BLaER1 treated with 17β-estradiol and CSF1 and Interleukin-3, amounts not matched to agents 10 nM and 100 nM (cell line): ENCODE measurements around the gene UBE4B.
"Not testable (repeated sequence)": the region's sequence is repeated elsewhere in the genome, so short reads cannot be mapped to it uniquely, and the experiment has no call there.

Experiments used
- H3K27ac ChIP-seq, 11 experiments: shearing (Covaris generic); formaldehyde crosslinking; 2 replicates each; pipeline ENCODE4 v1.8.1; 2022
- H3K27me3 ChIP-seq, 11 experiments: shearing (Covaris generic); formaldehyde crosslinking; 2 replicates each; pipeline ENCODE4 v1.8.1; 2022
- H3K36me3 ChIP-seq, 11 experiments: shearing (Covaris generic); formaldehyde crosslinking; 2 replicates each; pipeline ENCODE4 v1.8.1; 2022
- H3K4me1 ChIP-seq, 10 experiments: shearing (Covaris generic); formaldehyde crosslinking; 2 replicates each; pipeline ENCODE4 v1.8.1; 2022
- H3K4me2 ChIP-seq, 11 experiments: shearing (Covaris generic); formaldehyde crosslinking; 2 replicates each; pipeline ENCODE4 v1.8.1; 2022
- H3K4me3 ChIP-seq, 10 experiments: shearing (Covaris generic); formaldehyde crosslinking; 2 replicates each; pipeline ENCODE4 v1.8.1; 2022
- H3K9ac ChIP-seq, 11 experiments: shearing (Covaris generic); formaldehyde crosslinking; 2 replicates each; pipeline ENCODE4 v1.8.1; 2022
- H3K9me3 ChIP-seq, 11 experiments: shearing (Covaris generic); formaldehyde crosslinking; replicated peaks in 1 of 11; 2 replicates each; pipeline ENCODE4 v1.8.1; 2022
- H4K20me1 ChIP-seq, 11 experiments: shearing (Covaris generic); formaldehyde crosslinking; 2 replicates each; pipeline ENCODE4 v1.8.1; 2022
- Cebpa-rat ChIP-seq, 11 experiments: shearing (Covaris generic); IDR thresholded peaks; 2 replicates each; pipeline ENCODE4 v1.8.1; 2022

UBE4B gene

GRCh38 chr1:10022656-10023055 lies 10.1 kb upstream of the UBE4B start:
- no peak for TF ChIP-seq Cebpa-rat (IDR thresholded peaks at IDR 0.05)
- Histone ChIP-seq H3K9me3 (peaks cover 0 to 7% (median 3%) of the 10 kb centered on the region in 11 experiments; a peak in 4 of 22 replicates), H3K4me3 (no peak overlapping the region), H3K9ac (no peak overlapping the region), H3K36me3 (no peaks in the 10 kb centered on the region), H3K4me2 (no peak overlapping the region), H3K27ac (no peak overlapping the region), H3K27me3 (no peaks in the 10 kb centered on the region), H4K20me1 (no peaks in the 10 kb centered on the region), H3K4me1 (peaks cover 0 to 10% (median 0%) of the 10 kb centered on the region in 10 experiments; a peak in 8 of 20 replicates)

GRCh38 chr1:10025354-10025753 lies 7.4 kb upstream of the UBE4B start:
- Histone ChIP-seq H3K4me2 (no peak overlapping the region), H3K27me3 (no peaks in the 10 kb centered on the region), H3K9ac (no peak overlapping the region), H3K9me3 (peaks cover 0 to 7% (median 3%) of the 10 kb centered on the region in 11 experiments; a peak in 4 of 22 replicates), H3K36me3 (no peaks in the 10 kb centered on the region), H3K4me1 (peaks cover 0 to 16% (median 0%) of the 10 kb centered on the region in 10 experiments; a peak in 8 of 20 replicates), H3K4me3 (no peak overlapping the region), H4K20me1 (no peaks in the 10 kb centered on the region), H3K27ac (no peak overlapping the region)
- TF ChIP-seq Cebpa-rat (IDR thresholded peaks at IDR 0.05) = no peak

- Histone ChIP-seq H3K4me2 (peak overlapping the region in 2 of 11 experiments; percentile 38 to 42; a peak in 2 of 22 replicates), H3K4me1 (peaks cover 0 to 16% (median 3%) of the 10 kb centered on the region in 10 experiments; a peak in 14 of 20 replicates), H3K27ac (no peak overlapping the region), H3K9ac (no peak overlapping the region), H3K4me3 (no peak overlapping the region), H3K27me3 (no peaks in the 10 kb centered on the region), H3K9me3 (peaks cover 0 to 7% (median 3%) of the 10 kb centered on the region in 11 experiments; a peak in 4 of 22 replicates), H4K20me1 (no peaks in the 10 kb centered on the region), H3K36me3 (no peaks in the 10 kb centered on the region)
- no peak for TF ChIP-seq Cebpa-rat (IDR thresholded peaks at IDR 0.05)
Measured at GRCh38 chr1:10027027-10027426, 5.7 kb upstream of the UBE4B start.

GRCh38 chr1:10028956-10029500 lies 3.7 kb upstream of the UBE4B start:
- not testable (repeated sequence) for H3K9ac ChIP-seq, H3K4me3 ChIP-seq, H4K20me1 ChIP-seq, H3K36me3 ChIP-seq, H3K27me3 ChIP-seq, H3K27ac ChIP-seq, H3K9me3 ChIP-seq
- peaks cover 4 to 18% (median 8%) of the 10 kb centered on the region in 10 experiments; a peak in 18 of 20 replicates for H3K4me1 ChIP-seq
- peak overlapping the region in 1 of 11 experiments; percentile 16; a peak in 1 of 22 replicates for H3K4me2 ChIP-seq

GRCh38 chr1:10031461-10031860 lies 1.3 kb upstream of the UBE4B start:
- no peaks in the 10 kb centered on the region for H3K27me3 ChIP-seq
- H4K20me1 ChIP-seq = peaks cover 0 to 19% (median 6%) of the 10 kb centered on the region in 11 experiments; a peak in 11 of 22 replicates
- no peak for TF ChIP-seq Cebpa-rat (IDR thresholded peaks at IDR 0.05)
- no peak overlapping the region for H3K27ac ChIP-seq
- H3K9ac ChIP-seq = no peak overlapping the region
- peaks cover 2 to 8% (median 4%) of the 10 kb centered on the region in 11 experiments; a peak in 16 of 22 replicates for H3K36me3 ChIP-seq
- peaks cover 13 to 36% (median 22%) of the 10 kb centered on the region in 10 experiments for H3K4me1 ChIP-seq
- H3K4me2 ChIP-seq = no peak overlapping the region
- no peak overlapping the region for H3K4me3 ChIP-seq
- no peaks in the 10 kb centered on the region for H3K9me3 ChIP-seq

- Histone ChIP-seq H3K4me1 (peaks cover 7 to 25% (median 21%) of the 10 kb centered on the region in 10 experiments; a peak in 19 of 20 replicates), H3K27ac (peak overlapping the region; percentile 77 to 98 (median 91)), H3K9ac (peak overlapping the region; percentile 87 to 97 (median 92)), H3K4me3 (peak overlapping the region; percentile 73 to 97 (median 92)), H3K9me3 (no peaks in the 10 kb centered on the region), H3K4me2 (peak overlapping the region; percentile 81 to 96 (median 92)), H3K27me3 (no peaks in the 10 kb centered on the region), H3K36me3 (peaks cover 21 to 28% (median 24%) of the 10 kb centered on the region in 11 experiments; a peak in 21 of 22 replicates), H4K20me1 (peaks cover 0 to 36% (median 20%) of the 10 kb centered on the region in 11 experiments; a peak in 15 of 22 replicates)
- TF ChIP-seq Cebpa-rat (IDR thresholded peaks at IDR 0.05) = no peak
Measured at GRCh38 chr1:10033359-10033845, 644 bp downstream of the UBE4B start.

GRCh38 chr1:10042746-10043145 lies 10.0 kb downstream of the UBE4B start:
- Histone ChIP-seq H3K9me3 (no peaks in the 10 kb centered on the region), H3K4me1 (peaks cover 0 to 16% (median 12%) of the 10 kb centered on the region in 10 experiments; a peak in 10 of 20 replicates), H3K9ac (no peak overlapping the region), H3K27me3 (no peaks in the 10 kb centered on the region), H3K27ac (no peak overlapping the region), H3K4me3 (no peak overlapping the region), H3K36me3 (peaks cover 38 to 87% (median 76%) of the 10 kb centered on the region in 11 experiments), H4K20me1 (peaks cover 0 to 100% (median 94%) of the 10 kb centered on the region in 11 experiments; a peak in 18 of 22 replicates), H3K4me2 (no peak overlapping the region)
- TF ChIP-seq Cebpa-rat (IDR thresholded peaks at IDR 0.05) = no peak

GRCh38 chr1:10045480-10046355 lies 13.0 kb downstream of the UBE4B start:
- no peak for TF ChIP-seq Cebpa-rat (IDR thresholded peaks at IDR 0.05)
- H3K4me1 ChIP-seq = peaks cover 0 to 23% (median 14%) of the 10 kb centered on the region in 10 experiments; a peak in 12 of 20 replicates
- no peaks in the 10 kb centered on the region for H3K9me3 ChIP-seq
- H3K4me3 ChIP-seq = no peak overlapping the region
- no peak overlapping the region for H3K9ac ChIP-seq
- peaks cover 50 to 86% (median 72%) of the 10 kb centered on the region in 11 experiments for H3K36me3 ChIP-seq
- H4K20me1 ChIP-seq = peaks cover 0 to 100% (median 96%) of the 10 kb centered on the region in 11 experiments; a peak in 20 of 22 replicates
- H3K27me3 ChIP-seq = no peaks in the 10 kb centered on the region
- peak overlapping the region in 6 of 11 experiments; percentile 3 to 48 (median 12); a peak in 5 of 22 replicates for H3K4me2 ChIP-seq
- H3K27ac ChIP-seq = no peak overlapping the region
